ENCODE data around the gene TACSTD2.
"Not testable (repeated sequence)": the region's sequence is repeated elsewhere in the genome, so short reads cannot be mapped to it uniquely, and the experiment has no call there.

TACSTD2 gene

DNA sequence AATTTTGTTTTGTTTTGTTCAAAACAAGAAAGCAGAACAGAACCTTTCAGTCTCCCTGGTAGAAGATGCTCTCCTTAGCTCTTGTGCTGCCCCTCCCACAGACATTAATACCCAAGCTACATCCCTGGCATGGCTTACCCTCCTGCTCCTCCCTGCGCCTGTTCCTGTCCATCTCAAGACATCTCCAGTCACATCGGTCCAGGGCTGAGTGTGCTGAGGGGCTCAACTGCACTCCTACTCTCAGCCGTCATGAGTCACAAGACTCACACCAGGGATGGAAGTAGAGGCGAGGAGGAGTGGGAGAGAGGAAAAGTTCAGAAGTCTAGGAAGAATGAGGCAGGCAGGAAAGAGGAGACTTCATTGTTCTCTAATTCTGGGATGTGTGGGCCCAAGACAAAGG is 9.2 kb upstream of the TACSTD2 start:
- DNase-seq, result no peak

DNA sequence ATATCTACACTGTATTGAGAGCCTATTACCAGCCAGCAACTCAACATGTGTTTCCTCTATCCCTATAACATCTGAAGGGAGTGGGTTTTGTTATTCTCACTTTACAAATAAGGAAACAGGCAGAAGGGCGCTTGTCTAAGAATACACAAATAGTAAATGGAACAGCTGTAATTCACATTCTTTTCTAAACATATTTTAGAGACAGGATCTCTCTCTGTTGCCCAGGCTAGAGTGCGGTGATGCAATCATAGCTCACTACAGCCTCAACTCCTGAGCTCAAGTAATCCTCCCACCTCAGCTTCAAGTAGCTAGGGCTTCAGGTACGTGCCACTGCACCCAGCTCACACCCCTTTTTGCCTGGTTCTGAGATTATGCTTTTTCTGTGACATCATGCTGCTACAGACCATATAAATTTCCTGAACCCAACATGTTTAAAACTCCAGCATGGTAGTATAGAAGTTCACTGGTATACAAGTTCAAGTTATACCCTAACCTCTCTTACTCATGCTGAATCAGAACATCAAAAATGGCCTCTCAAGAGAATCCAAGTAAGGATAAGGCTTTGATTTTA is 8.6 kb upstream of the TACSTD2 start:
- no peak for DNase-seq

DNA sequence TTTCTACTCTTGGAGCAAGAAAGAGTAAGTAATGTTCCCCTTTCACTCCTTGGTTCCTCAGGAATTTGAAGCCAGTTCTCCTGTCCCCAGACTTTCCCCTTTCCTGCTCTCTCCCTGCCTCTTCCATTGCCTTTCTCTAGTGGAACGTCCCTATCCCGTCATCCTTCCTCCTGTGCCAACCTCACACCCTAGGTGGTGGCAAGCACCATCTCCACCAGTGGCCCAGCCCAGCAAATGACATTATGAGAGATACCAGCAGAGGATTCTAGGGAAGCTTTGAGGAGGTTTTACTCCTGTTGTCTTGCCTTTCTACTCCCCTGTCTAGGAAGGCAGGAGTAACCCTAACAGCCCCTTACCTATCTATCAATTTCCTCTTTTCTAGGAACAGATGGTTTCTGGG is 8.1 kb upstream of the TACSTD2 start:
- no peak for DNase-seq

DNA sequence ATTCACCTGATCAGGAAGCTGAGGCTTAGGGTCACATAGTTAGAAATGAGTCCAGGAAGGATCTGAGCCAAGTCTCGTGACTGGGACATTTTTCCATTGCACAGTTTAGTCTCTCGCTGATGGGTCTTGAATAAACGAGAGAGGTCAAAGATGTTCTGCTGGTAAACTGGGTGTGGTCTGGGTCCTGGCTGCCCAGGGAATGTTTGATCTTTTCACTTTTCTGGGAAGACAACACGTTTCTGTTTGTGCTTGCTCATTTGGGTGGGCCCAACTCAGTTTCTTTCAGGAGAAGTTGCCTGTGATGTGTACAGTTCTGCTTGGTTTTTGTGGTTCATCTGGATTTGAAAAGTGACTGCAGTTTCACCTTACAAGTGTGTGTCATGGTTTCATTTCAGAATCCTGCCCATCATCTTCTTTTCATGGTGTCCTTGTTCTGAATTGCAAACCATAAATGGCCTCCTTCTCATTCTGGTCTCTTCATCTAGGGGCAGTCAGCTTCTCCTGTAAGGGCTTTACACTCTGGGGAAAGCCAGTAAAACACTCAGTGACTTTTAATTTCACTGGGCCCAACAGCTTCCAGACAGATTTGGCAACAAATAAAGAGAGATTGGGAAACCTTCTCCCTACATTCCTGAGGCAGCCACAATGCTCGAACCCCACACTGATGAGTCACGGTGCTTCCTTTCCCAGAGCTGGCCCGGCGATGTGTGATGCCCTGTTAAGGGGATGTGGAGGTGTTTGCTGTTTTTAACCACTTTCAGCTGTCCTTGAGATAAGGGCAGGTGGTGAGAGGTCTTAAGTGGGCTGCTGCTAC is 7.2 kb upstream of the TACSTD2 start:
- no peak for DNase-seq

DNA sequence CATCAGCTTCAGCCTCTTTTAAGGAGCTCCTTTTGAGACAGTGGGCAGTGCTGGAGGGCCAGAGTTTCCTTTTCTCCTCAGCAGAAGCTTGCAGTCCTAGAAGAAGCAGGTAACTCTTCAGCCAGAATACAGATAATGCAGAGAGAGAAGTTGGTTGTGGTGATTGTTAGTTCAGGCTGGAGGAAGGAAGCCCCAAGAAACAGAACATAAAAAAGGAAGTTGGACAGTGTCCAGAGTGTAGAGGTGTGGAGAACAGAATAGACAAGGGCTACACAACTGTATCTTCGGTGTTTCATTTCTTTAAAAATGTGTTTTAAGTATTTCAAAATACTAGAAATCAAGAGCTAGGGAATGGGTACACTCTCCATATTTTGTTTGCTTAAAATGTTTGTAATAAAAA is 6.4 kb upstream of the TACSTD2 start:
- DNase-seq, result peak; percentile 78

DNA sequence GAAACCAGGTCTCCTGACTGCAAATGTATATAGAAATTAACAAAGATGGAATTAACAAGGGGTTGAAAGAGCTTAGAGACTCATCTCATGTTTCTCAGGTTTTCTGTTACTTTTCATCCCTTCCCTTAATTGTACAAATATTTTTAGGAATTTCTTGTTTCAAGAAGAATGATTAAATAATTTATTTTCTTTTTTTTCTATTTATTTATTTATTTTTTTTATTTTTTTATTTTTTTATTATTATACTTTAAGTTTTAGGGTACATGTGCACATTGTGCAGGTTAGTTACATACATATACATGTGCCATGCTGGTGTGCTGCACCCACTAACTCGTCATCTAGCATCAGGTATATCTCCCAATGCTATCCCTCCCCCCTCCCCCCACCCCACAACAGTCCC is 5.1 kb upstream of the TACSTD2 start:
- DNase-seq, result not testable (repeated sequence)

DNA sequence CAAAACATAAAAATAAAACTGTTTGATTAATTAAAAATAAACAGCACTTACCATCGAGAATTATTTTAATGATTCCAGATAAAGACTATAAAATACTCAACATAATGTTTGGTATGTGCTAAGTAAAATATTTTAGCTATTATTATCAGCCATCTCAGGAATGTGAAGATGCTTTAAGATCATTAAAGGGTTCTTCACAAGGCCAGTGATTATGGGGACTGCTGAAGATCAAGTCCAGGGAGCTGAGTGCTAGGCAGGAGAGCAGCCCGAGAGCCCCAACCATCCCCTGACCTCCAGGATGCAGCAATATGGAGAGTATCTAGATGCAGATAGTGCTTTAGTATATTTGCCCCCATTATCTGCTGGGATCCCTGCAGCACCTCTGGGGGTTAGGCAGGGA is 4.6 kb upstream of the TACSTD2 start:
- no peak for DNase-seq

DNA sequence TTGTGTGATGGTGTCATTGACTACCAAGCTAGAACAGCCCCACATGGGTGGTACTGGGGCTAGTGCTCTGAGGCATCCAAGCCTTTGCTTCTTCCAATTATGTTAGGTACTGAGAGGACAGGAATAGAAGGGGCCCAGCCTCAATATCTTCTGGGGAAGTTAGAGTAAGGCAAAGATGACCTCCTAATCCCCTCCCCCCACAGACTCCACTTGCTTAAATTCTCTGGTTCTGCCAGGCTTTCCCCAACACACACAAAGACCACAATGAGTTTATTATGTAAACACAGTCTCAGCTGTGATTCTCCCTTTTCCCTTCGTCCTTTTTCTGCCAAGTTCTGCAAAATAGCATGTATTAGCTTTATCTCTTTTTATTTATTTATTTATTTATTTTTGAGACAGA is 3.1 kb upstream of the TACSTD2 start:
- DNase-seq, result no peak

DNA sequence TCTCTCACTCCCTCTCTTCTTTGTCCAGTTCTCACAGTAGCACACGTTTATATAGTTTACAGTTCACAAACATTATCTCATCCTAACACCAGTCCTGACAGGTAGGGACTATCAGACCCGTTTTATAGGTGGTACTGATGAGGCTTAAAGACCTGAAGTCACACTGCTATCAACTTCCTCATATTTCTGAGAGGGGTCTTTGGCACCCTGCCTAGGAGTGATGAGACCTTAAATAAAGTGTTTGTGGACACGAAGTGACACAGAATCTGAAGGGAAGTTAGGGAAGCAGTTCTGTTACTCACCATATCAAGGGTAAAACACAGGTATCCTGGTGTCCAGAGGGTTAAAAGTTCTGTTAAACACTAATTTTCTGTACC is 590 bp upstream of the TACSTD2 start:
- peak; percentile 39 for DNase-seq

DNA sequence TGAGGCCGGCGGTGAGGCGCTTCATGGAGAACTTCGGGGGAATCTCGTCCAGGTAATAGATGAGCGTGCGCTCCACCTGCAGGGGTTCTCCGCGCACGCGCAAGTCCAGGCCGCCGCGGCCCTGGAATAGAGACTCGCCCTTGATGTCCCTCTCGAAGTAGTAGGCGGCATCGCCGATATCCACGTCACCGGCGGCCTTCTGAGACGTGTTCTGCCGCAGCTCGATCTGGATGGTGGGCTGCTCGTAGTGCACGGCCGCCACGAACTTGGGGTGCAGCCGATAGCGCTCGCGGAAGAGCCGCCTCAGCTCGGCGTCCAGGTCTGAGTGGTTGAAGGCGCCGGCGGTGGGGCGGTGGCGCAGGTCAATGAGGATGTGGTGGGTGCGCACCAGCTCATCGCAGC is 726 bp downstream of the TACSTD2 start:
- DNase-seq, result peak; percentile 29

DNA sequence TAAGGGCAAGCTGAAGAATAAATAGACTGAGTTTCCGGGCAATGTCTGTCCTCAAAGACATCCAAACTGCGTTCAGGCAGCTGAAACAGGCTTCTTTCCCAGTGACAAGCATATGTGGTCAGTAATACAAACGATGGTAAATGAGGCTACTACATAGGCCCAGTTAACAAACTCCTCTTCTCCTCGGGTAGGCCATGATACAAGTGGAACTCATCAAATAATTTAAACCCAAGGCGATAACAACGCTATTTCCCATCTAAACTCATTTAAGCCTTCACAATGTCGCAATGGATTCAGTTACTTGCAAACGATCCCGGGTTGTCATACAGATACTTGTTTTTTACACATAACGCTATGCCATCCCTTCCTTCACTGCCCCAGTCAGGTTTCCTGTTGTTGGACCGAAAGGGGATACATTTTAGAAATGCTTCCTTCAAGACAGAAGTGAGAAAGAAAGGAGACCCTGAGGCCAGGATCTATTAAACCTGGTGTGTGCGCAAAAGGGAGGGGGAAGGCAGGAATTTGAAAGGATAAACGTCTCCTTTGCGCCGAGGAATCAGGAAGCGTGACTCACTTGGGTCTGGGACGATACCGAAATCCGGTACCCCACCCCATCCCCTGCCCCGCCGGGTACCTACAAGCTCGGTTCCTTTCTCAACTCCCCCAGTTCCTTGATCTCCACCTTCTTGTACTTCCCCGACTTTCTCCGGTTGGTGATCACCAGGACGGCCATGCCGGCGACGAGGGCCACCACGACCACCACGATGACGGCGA is 1.3 kb downstream of the TACSTD2 start:
- no peak for DNase-seq

DNA sequence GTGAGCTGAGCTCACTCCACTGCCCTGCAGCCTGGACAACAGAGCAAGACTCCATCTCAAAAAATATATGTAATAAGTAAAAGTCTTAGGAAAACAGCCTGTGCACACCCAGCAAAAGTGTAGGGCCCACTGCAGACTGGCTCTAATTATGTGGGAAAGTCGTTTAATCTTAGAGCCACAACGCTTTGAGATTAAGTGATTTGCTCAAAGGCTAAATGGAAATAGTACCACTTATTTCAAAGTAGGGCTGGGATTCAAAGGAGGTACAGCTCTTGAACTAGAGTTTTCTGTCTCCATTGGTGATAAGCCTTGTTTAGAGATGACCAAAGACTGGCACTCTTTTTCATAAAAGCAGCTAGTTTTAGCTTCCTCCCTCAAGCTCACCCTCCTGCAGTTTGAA is 2.2 kb downstream of the TACSTD2 start:
- no peak for DNase-seq

DNA sequence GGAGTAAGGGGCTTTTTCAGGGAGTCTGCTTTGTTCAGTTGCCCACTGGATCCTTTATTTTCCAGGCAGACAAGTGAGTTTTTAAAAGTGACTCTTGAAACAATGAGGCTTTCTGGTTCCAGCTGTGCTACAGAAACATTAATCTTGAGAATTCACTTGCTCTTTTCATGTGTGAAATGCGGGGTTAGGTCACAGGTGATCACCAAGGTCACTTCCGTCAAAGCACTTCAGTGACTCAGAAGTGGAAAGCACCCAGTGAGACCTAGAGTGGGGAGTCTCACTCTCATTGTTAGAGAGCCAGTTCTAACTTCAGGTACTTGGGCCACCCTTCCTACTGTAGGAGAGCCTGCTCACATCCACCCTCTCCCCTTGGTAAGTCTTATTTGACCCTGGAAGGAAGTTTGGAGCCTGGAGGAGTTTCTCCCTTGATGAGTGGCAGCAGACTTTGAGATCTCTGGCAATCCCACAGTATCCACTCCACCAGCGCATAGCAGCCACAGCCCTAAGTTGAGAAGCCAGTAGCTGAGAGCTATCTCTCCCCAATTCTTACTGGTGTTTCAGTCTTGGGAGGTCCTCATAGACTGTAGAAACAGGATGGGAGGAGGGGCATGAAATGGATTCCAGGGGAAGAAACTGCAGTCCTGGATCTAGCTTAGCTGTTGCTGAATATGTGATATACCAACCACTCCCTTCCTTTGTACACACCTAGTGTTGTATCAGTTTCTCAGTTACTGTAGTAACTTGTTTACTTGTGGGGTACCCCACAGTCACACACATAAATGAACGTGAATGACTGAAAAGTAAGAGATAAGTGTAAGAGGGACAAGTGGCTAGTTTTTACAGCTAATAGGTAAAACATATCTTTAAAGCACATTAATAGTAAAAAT is 3.1 kb downstream of the TACSTD2 start:
- no peak for DNase-seq

DNA sequence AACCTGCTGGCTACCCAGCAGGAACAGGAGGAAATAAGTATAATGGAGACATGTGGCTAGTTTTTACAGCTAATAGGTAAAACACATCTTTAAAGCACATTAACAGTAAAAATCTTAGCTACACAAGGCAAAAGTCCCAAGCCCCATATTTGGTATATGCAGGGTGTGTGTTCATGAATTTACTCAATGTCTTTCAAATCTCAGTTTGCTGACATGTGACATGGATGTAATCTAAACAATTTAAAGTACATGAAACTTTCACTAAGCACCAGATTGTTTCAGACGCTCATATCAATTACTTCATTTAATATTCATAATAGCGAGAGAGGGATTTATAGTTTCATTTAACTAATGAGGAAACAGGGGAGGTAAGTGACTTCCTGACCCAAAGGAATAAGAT is 3.9 kb downstream of the TACSTD2 start:
- DNase-seq, result no peak

DNA sequence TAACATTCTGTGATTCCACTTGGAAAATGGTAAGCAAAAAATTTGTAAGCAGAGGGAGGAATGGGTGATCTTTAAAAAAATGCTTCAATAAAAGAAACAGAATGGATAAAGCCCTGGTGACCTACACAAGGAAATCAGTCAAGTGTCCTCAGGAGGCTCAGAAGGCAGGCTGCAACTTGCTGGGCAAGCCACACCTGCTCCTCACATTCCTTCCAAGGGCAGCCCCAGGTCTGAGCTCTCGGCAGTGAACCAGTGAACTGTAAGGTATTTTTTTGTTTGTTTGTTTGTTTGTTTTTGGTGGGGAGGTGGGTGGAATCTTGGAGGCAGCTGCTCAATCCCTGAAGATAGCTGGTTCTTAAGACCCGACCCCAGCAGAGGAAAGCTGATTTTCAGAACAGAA is 4.4 kb downstream of the TACSTD2 start:
- DNase-seq, result no peak

DNA sequence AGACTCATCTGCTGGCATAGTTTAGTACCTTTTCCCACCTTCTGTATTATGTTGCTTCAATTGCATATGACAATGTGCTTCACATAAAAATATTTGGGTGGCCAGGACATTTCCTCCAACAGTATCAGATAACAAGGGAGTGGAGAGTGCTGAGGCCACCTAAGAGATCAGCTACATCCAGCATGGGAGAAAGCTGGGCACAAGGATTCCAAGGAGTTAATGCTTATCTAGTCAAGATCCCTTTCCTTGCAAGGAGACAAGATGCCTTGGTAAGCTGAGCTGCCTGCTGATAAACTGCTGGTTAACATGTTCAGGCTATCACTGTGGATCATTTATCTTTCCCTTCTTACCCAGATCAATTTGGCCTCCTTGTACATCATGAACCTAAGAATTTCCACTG is 5.4 kb downstream of the TACSTD2 start:
- DNase-seq, result no peak

DNA sequence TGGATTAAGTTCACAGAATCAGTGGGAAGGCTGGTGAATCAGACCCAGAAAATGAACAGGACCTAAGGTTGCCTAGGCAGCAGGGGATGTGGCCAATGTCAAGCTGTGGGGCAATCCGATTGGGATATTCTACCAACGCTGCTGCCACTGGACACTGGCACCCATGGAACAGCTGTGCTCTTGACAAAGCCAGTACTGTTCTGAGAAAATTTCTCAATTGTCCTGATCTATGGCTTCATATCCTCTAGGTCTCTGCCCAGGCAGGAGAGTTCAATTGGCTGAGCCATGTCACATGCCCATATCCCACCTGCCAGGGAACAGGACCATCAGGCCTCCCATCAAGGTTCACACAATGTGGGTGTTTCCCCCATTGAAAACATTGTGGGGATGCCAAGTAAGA is 6.2 kb downstream of the TACSTD2 start:
- DNase-seq, result no peak

DNA sequence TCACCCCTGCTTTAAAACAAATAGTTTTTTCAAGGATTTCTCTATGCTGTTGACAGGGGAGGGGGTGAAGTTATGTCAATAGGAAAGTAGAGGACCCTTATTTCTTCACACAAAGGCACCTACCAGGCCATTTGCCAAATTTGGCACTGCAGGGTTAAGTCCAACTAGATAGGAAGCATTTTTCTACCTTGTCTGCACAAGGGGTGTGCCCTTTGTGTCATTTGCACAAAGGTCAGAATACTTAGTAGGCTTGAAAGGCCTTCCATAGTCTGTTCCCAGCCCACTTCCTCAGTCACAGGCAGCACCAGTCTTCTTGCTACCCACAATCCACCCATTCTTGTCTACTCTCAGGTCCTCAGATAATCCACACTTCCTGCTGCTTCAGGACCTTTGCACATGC is 7.0 kb downstream of the TACSTD2 start:
- DNase-seq, result no peak

DNA sequence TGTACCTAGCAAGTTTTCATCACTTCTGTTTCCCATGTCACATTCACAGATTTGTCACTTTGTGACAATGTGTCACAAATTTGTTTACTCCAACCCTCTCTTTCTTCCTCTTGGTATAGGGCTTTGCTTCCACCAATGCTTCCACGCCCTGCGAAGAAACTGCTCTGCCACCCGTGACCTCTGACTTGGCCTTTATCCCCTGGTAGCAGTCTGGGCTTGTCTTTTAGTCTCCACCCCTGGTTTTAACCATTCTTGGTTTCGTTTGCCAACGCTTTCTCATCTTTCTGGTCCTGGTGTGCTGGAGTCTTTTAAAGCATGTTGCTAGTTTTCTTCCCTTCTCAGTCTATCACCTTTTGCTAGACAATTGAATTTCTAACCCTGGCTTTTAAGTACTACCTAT is 8.1 kb downstream of the TACSTD2 start:
- no peak for DNase-seq

DNA sequence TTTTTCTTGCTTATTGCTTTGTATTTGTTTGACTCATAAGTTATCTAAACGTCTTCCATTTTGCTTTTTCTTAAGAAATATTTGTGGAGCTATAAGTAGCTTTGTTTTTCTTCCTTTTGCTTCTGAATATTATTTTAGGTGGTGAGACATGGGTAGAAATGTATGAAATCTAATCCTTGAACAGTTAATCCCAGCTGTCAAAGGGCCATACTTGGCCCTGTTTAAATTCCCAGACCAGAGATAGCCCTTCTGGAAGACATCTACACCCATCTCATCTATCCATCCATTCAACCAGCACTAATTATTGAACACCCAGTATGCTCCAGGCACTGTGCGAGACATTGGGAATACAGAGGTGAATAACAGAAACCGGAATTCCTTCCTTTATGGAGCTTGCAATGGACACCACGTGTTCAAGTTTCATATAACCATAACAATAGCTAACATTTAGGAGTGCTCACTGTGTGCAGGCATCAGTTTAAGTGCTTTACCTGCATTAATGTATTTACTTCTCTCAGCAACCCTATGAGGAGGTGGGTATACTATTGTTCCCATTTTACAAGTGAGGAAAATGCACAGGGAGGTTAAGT is 8.7 kb downstream of the TACSTD2 start:
- DNase-seq, result no peak

DNA sequence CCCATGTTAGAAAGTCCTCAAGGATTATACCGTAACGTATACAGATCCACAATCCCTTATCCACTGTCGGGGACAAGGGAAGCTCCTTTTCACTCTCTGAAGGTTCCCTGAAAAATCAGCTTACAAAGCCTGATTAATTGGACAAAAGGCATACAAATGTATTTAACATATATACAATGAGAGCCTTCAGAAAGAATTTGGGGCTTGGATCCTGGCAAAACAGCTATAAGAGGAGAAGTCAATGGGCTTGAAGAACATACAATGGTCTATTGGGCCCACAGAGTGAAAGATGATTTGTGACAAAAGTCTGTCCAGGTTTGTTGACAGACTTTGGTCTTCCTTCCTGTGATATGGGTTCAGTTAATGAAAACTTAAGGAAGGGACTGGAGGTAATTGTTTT is 10.7 kb downstream of the TACSTD2 start:
- no peak for DNase-seq

DNA sequence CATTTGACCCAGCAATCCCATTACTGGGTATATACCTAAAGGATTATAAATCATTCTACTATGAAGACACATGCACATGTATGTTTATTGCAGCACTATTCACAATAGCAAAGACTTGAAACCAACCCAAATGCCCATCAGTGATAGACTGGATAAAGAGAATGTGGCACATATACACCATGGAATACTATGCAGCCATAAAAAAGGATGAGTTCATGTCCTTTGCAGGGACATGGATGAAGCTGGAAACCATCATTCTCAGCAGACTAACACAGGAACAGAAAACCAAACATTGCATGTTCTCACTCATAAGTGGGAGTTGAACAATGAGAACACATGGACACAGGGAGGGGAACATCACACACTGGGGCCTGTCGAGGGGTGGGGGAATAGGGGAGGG is 13.3 kb downstream of the TACSTD2 start:
- DNase-seq, result not testable (repeated sequence)

DNA sequence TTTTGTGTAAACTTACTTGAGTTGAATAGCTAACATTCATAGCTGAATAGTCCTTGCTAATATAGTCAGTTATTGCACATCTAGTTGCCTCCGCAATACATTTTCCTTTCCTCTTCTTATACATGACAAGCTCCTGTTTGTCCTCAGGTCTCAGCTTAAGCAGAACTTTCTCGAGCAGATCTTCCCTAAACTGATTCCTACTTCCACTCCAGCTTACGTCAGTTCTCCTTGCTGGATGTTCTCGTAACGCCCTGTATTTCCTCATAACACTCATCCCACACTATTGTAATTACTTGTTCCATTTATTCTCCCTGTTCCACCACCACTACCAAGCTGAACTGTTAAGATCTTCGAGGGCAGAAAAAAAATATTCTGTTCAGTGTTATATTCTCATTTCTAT is 15.4 kb downstream of the TACSTD2 start:
- DNase-seq, result no peak

Measured in hematopoietic multipotent progenitor cell treated with erythropoietin and hydrocortisone succinate and interleukin-3 and kit ligand, for 4 days (in vitro differentiated cells).